Esophagus squamous epithelium (tissue), 4 donors: ENCODE results near the gene RASA4.
"Not testable (repeated sequence)": the region's sequence is repeated elsewhere in the genome, so short reads cannot be mapped to it uniquely, and the experiment has no call there.

Source experiments
- CTCF ChIP-seq, 6 experiments: fragments of 450-650 bp in 4 of 6; fragments of 200-600 bp in 2 of 6; sonication (generic) in 2 of 6; IDR thresholded peaks; one replicate each; pipeline ENCODE4 v1.5.1; 2016 to 2019; ENCODE audit warnings: antibody characterized with exemption in 6 of 6, mild to moderate bottlenecking in 4 of 6, moderate library complexity in 4 of 6
- POLR2A ChIP-seq, 4 donors: fragments of 450-650 bp; IDR thresholded peaks; one replicate each; pipeline ENCODE4 v1.6.1; 2017; ENCODE audit warnings: antibody characterized with exemption in 4 of 4, mild to moderate bottlenecking in 4 of 4, moderate library complexity in 3 of 4

DNA sequence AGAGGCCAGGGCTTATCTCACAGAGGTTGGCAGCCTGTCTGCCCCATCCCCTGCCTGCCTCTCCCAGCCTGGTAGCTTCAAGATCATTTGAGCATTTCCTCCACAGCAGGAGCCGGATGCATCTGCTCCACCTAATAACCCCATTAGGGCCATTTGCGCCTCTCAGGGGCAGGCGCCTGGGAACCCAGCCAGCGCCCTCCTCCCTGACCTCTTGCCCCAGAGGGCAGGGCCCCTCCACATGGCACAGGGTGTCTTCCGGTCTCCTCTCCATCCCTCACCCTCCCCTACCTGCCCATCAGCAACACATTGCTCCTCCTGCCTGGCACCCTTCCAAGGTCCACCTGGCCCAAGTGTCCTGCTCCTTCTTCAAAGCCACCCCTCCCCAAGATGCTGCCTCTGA lies 18.8 kb upstream of the RASA4 start:
- not testable (repeated sequence) for TF ChIP-seq CTCF, POLR2A (IDR thresholded peaks at IDR 0.05)
